ENCODE data around the gene ADAMTS17.

- TF ChIP-seq, protein P1, sequence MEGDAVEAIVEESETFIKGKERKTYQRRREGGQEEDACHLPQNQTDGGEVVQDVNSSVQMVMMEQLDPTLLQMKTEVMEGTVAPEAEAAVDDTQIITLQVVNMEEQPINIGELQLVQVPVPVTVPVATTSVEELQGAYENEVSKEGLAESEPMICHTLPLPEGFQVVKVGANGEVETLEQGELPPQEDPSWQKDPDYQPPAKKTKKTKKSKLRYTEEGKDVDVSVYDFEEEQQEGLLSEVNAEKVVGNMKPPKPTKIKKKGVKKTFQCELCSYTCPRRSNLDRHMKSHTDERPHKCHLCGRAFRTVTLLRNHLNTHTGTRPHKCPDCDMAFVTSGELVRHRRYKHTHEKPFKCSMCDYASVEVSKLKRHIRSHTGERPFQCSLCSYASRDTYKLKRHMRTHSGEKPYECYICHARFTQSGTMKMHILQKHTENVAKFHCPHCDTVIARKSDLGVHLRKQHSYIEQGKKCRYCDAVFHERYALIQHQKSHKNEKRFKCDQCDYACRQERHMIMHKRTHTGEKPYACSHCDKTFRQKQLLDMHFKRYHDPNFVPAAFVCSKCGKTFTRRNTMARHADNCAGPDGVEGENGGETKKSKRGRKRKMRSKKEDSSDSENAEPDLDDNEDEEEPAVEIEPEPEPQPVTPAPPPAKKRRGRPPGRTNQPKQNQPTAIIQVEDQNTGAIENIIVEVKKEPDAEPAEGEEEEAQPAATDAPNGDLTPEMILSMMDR (IDR thresholded peaks at IDR 0.05; ENCODE audit: low read depth, low read length, poor library complexity, severe bottlenecking) = no peak
- no peak for TF ChIP-seq EZH2phosphoT487 (IDR thresholded peaks at IDR 0.05; ENCODE audit: borderline replicate concordance, low read length)
These were observed 107.4 kb downstream of the ADAMTS17 start for GRCh38 chr15:100234158-100235029.

Data from DOHH2 (cell line).